ENCODE results near the gene EDA.

Gene EDA

DNA sequence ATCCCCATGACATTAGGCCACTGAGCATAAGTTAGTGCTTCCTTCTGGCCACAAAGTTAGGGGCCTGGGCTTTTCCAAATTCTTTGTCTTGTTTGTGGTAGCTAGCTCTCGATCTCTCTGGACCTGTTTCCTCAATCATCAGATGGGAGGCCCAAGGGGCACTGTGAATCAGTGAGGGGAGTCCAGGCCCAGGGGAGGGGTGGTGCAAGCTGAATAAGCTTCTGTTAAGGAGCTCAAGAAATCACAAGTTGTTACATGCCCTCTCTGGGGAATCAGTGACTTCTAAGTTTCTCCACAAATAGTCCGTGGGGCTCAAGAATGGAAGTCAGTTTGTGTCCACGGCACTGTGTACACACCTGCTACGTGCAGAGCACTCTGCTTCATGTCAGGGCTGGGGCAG lies 418.7 kb downstream of the EDA start:
- H3K27ac ChIP-seq (ENCODE audit: low read depth, low read length) = no peak overlapping the region
- H3K4me3 ChIP-seq (ENCODE audit: low read length) = no peak overlapping the region
- H3K9me2 ChIP-seq (replicated peaks; ENCODE audit: control insufficient read depth, low read length) = no peaks in the 10 kb centered on the region
- H3F3A ChIP-seq (ENCODE audit: control insufficient read depth, insufficient read depth) = no peaks in the 10 kb centered on the region
- no peaks in the 10 kb centered on the region for H3K36me3 ChIP-seq (ENCODE audit: control insufficient read depth, low read length)
- TF ChIP-seq EZH2phosphoT487 (IDR thresholded peaks at IDR 0.05; ENCODE audit: borderline replicate concordance, low read length) = no peak
- TF ChIP-seq, protein P1, sequence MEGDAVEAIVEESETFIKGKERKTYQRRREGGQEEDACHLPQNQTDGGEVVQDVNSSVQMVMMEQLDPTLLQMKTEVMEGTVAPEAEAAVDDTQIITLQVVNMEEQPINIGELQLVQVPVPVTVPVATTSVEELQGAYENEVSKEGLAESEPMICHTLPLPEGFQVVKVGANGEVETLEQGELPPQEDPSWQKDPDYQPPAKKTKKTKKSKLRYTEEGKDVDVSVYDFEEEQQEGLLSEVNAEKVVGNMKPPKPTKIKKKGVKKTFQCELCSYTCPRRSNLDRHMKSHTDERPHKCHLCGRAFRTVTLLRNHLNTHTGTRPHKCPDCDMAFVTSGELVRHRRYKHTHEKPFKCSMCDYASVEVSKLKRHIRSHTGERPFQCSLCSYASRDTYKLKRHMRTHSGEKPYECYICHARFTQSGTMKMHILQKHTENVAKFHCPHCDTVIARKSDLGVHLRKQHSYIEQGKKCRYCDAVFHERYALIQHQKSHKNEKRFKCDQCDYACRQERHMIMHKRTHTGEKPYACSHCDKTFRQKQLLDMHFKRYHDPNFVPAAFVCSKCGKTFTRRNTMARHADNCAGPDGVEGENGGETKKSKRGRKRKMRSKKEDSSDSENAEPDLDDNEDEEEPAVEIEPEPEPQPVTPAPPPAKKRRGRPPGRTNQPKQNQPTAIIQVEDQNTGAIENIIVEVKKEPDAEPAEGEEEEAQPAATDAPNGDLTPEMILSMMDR (IDR thresholded peaks at IDR 0.05; ENCODE audit: low read depth, low read length, poor library complexity, severe bottlenecking) = no peak
- no peaks in the 10 kb centered on the region for H3K27me3 ChIP-seq (ENCODE audit: control insufficient read depth, low read length)
- no peak overlapping the region for H3K4me2 ChIP-seq (ENCODE audit: low read length)
- H4K20me1 ChIP-seq (ENCODE audit: control insufficient read depth, insufficient read depth, low read depth, low read length) = no peaks in the 10 kb centered on the region
- H3K4me1 ChIP-seq (ENCODE audit: control insufficient read depth, low read length) = no peaks in the 10 kb centered on the region
- H3K79me2 ChIP-seq (ENCODE audit: control insufficient read depth, low read length) = no peaks in the 10 kb centered on the region
- H3K9me3 ChIP-seq (ENCODE audit: control insufficient read depth, insufficient read depth, low read length) = no peaks in the 10 kb centered on the region

DNA sequence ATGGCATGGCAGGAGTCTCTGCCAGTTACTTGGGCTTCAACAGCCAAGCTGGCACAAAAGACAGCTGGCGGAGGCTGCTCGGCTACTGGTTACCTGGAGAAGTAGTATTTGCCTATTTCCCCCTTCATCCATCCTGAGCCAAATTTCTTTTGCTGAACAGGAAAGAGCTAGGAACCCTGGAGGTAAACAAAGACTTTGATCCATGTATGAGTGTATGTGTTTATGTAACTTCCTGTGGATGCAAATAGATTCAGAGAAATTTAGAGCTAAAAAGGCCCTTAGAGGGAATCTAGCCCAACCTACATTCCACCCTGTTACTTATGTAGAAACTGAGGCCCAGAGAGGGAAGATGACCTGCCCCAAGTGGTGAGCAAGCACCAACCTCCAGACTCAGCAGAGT lies 422.6 kb downstream of the EDA start:
- no peak overlapping the region for H3K4me2 ChIP-seq (ENCODE audit: low read length)
- no peak overlapping the region for H3K27ac ChIP-seq (ENCODE audit: low read depth, low read length)
- H3K9me3 ChIP-seq (ENCODE audit: control insufficient read depth, insufficient read depth, low read length) = no peaks in the 10 kb centered on the region
- H3K36me3 ChIP-seq (ENCODE audit: control insufficient read depth, low read length) = no peaks in the 10 kb centered on the region
- H3K9me2 ChIP-seq (replicated peaks; ENCODE audit: control insufficient read depth, low read length) = no peaks in the 10 kb centered on the region
- no peaks in the 10 kb centered on the region for H3K27me3 ChIP-seq (ENCODE audit: control insufficient read depth, low read length)
- no peaks in the 10 kb centered on the region for H3F3A ChIP-seq (ENCODE audit: control insufficient read depth, insufficient read depth)
- H4K20me1 ChIP-seq (ENCODE audit: control insufficient read depth, insufficient read depth, low read depth, low read length) = no peaks in the 10 kb centered on the region
- no peaks in the 10 kb centered on the region for H3K79me2 ChIP-seq (ENCODE audit: control insufficient read depth, low read length)
- H3K4me3 ChIP-seq (ENCODE audit: low read length) = no peak overlapping the region
- no peaks in the 10 kb centered on the region for H3K4me1 ChIP-seq (ENCODE audit: control insufficient read depth, low read length)
- TF ChIP-seq, protein P1 (IDR thresholded peaks at IDR 0.05; ENCODE audit: low read depth, low read length, poor library complexity, severe bottlenecking) = no peak
- no peak for TF ChIP-seq EZH2phosphoT487 (IDR thresholded peaks at IDR 0.05; ENCODE audit: borderline replicate concordance, low read length)

- H3K27me3 ChIP-seq (ENCODE audit: control insufficient read depth, low read length) = no peaks in the 10 kb centered on the region
- H3K36me3 ChIP-seq (ENCODE audit: control insufficient read depth, low read length) = no peaks in the 10 kb centered on the region
- H3K79me2 ChIP-seq (ENCODE audit: control insufficient read depth, low read length) = no peaks in the 10 kb centered on the region
- no peak overlapping the region for H3K27ac ChIP-seq (ENCODE audit: low read depth, low read length)
- H3K4me1 ChIP-seq (ENCODE audit: control insufficient read depth, low read length) = no peaks in the 10 kb centered on the region
- no peaks in the 10 kb centered on the region for H4K20me1 ChIP-seq (ENCODE audit: control insufficient read depth, insufficient read depth, low read depth, low read length)
- no peaks in the 10 kb centered on the region for H3K9me2 ChIP-seq (replicated peaks; ENCODE audit: control insufficient read depth, low read length)
- no peaks in the 10 kb centered on the region for H3K9me3 ChIP-seq (ENCODE audit: control insufficient read depth, insufficient read depth, low read length)
- H3K4me2 ChIP-seq (ENCODE audit: low read length) = no peak overlapping the region
- TF ChIP-seq EZH2phosphoT487 (IDR thresholded peaks at IDR 0.05; ENCODE audit: borderline replicate concordance, low read length) = no peak
- TF ChIP-seq, protein P1 (IDR thresholded peaks at IDR 0.05; ENCODE audit: low read depth, low read length, poor library complexity, severe bottlenecking) = no peak
- no peak overlapping the region for H3K4me3 ChIP-seq (ENCODE audit: low read length)
- H3F3A ChIP-seq (ENCODE audit: control insufficient read depth, insufficient read depth) = no peaks in the 10 kb centered on the region
Measured at GRCh38 chrX:70038951-70039350, 423.0 kb downstream of the EDA start.

DNA sequence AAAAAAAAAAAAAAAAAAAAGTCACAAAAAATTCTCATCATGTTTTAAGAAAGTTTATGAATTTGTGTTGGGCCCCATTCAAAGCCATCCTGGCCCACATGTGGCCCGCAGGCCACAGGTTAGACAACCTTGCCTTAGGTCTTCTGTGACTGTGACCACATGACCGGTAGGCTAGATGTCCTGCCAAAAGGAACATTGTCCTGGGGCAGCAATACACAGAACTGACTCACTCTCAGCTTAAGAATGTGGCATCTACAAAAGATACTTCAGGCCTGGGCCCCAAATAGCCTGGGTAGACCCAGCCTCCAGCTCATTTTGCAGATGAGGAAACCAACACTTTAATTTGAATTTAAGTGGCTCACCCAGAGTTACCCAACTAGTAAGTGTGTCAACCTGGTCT lies 423.8 kb downstream of the EDA start:
- TF ChIP-seq, protein P1 (IDR thresholded peaks at IDR 0.05; ENCODE audit: low read depth, low read length, poor library complexity, severe bottlenecking) = no peak
- no peak for TF ChIP-seq EZH2phosphoT487 (IDR thresholded peaks at IDR 0.05; ENCODE audit: borderline replicate concordance, low read length)
- Histone ChIP-seq H3K79me2 (ENCODE audit: control insufficient read depth, low read length) (no peaks in the 10 kb centered on the region), H3K4me3 (ENCODE audit: low read length) (no peak overlapping the region), H3K9me3 (ENCODE audit: control insufficient read depth, insufficient read depth, low read length) (no peaks in the 10 kb centered on the region), H3K4me2 (ENCODE audit: low read length) (no peak overlapping the region), H3K4me1 (ENCODE audit: control insufficient read depth, low read length) (no peaks in the 10 kb centered on the region), H3K36me3 (ENCODE audit: control insufficient read depth, low read length) (no peaks in the 10 kb centered on the region), H3F3A (ENCODE audit: control insufficient read depth, insufficient read depth) (no peaks in the 10 kb centered on the region), H3K27ac (ENCODE audit: low read depth, low read length) (no peak overlapping the region), H3K27me3 (ENCODE audit: control insufficient read depth, low read length) (no peaks in the 10 kb centered on the region), H3K9me2 (replicated peaks; ENCODE audit: control insufficient read depth, low read length) (no peaks in the 10 kb centered on the region), H4K20me1 (ENCODE audit: control insufficient read depth, insufficient read depth, low read depth, low read length) (no peaks in the 10 kb centered on the region)

Data from DOHH2 (cell line).